Lung (tissue), 12 donors: ENCODE measurements around the gene RBM38. TPM values are rescaled to one million over a fixed set of nuclear protein-coding genes. Genes with fewer than 3 reads are reported as not detected.

Source experiments
- ATAC-seq: fragments of 200-7000 bp; cut with Tn5 transposase; one replicate; pipeline ENCODE4 v1.9.1; 2020; ENCODE audit warnings: moderate number of reproducible peaks; ENCODE audit not compliant: insufficient read depth, low FRiP score
- DNase-seq, 3 donors: peaks; one replicate each; pipeline ENCODE4 v3.0.0-alpha.2; 2013 to 2017
- H3K27ac ChIP-seq, 2 donors: one replicate each; pipeline ENCODE4 v1.5.1; 2013; ENCODE audit warnings: mild to moderate bottlenecking in 2 of 2, moderate library complexity in 2 of 2, control low read depth in 1 of 2, inconsistent platforms in 1 of 2, low read depth in 1 of 2, low read length in 1 of 2
- H3K27me3 ChIP-seq, 3 donors: one replicate each; pipeline ENCODE4 v1.5.1; 2013; ENCODE audit warnings: low read length in 2 of 3; ENCODE audit not compliant: control insufficient read depth in 3 of 3, insufficient read depth in 3 of 3
- H3K36me3 ChIP-seq, 4 donors: one replicate each; pipeline ENCODE4 v1.5.1; 2013; ENCODE audit warnings: low read length in 4 of 4, mild to moderate bottlenecking in 1 of 4, moderate library complexity in 1 of 4; ENCODE audit not compliant: control insufficient read depth in 4 of 4, insufficient read depth in 4 of 4
- H3K4me1 ChIP-seq, 5 donors: one replicate each; pipeline ENCODE4 v1.5.1; 2013; ENCODE audit warnings: low read length in 5 of 5, mild to moderate bottlenecking in 2 of 5, moderate library complexity in 1 of 5; ENCODE audit not compliant: control insufficient read depth in 5 of 5, insufficient read depth in 5 of 5
- H3K4me3 ChIP-seq: one replicate; pipeline ENCODE4 v1.5.1; 2013; ENCODE audit warnings: mild to moderate bottlenecking, control low read depth, moderate library complexity
- H3K9ac ChIP-seq, 2 donors: one replicate each; pipeline ENCODE4 v1.5.1; 2013; ENCODE audit warnings: low read length in 2 of 2, control low read depth in 1 of 2; ENCODE audit not compliant: insufficient read depth in 1 of 2
- H3K9me3 ChIP-seq, 4 donors: one replicate each; pipeline ENCODE4 v1.5.1; 2013; ENCODE audit warnings: low read length in 3 of 4, mild to moderate bottlenecking in 1 of 4, moderate library complexity in 1 of 4; ENCODE audit not compliant: control insufficient read depth in 4 of 4, insufficient read depth in 3 of 4
- CTCF ChIP-seq: IDR thresholded peaks from 2 replicates; pipeline ENCODE4 v1.5.1; 2012; ENCODE audit warnings: mild to moderate bottlenecking; ENCODE audit errors: control extremely low read depth, extremely low read depth
- WGBS, 2 donors: extraction: QIAGEN DNeasy Blood & Tissue Kit; methylation state at CpG; one replicate each; pipeline ENCODE4 v1.1.7; 2013; 5-methylcytosine and 5-hydroxymethylcytosine counted together
- polyA plus RNA-seq, 2 donors: library from polyadenylated mRNA; stranded (reverse); fragments of 200-250 nt; gene quantifications; one replicate each; pipeline ENCODE4 v1.2.1, GENCODE V29; 2013
- total RNA-seq, 2 donors: library from RNA; depleted of rRNA in 1 of 2; stranded (reverse); fragments of >200 nt in 1 of 2; gene quantifications; one replicate each; pipeline ENCODE4 v1.2.1, GENCODE V29; 2014 to 2021
- donor health status: control.
- donor health status: control.
- donor health status: Bipolar disorder and iron deficiency.
- donor health status: healthy.
- donor health status: DM: yes; HTN: yes; CAD: no.

Gene RBM38
- total and polyA plus RNA-seq, 4 donors: 23.1 to 38.6 (median 30.9) TPM

DNA sequence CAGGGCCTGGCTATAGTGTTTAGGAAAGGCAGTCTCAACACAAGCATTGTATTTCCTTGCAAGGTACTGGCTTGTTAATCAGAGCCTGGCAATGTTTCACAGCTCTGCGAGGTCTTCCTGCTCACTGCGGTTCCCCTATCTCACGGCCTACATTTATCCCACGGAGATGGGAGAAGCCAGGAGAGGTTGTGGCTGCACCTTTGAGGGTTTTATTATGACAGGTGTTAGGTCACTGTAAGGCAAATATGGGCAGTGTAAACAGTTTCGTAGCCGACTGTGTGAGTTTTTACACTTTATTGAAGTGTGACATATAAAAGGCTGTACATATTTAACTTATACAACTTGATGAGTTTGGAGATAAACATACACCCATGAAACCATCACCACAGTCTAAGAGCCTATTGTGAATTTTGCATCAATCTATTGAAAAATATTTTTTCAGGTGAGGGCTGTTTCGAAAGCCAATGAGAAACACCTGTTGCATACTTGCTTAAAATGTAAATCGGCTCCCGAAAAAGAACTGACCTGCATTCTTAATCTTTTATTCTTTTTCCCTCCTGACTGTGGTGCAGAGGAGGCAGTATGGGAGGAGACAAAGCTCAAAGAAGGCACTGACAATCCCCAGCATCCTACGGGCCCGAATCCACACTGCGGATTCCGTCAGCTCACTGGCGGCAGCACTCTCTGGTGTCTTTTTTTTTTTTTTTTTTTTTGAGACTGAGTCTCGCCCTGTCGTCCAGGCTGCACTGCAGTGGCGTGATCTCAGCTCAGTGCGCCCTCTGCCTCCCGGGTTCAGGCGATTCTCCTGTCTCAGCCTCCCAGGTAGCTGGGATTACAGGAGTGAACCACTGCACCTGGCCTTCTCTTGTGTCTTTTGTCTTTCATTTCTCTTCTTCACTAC is 7.5 kb upstream of the RBM38 start:
- no peak overlapping the region for H3K9ac ChIP-seq
- H3K27ac ChIP-seq: peak overlapping the region in 1 of 2 donors; percentile 50
- peaks cover under 1 to 7% (median 4%) of the 10 kb centered on the region in 4 donors for H3K36me3 ChIP-seq
- no peak for ATAC-seq
- WGBS, 2 donors: 87 to 89% methylated on average over 20 of the region's 20 CpGs
- DNase-seq: no peak
- peaks cover 0 to 4% (median 0%) of the 10 kb centered on the region in 4 donors for H3K9me3 ChIP-seq
- peaks cover 0 to 12% (median 0%) of the 10 kb centered on the region in 5 donors for H3K4me1 ChIP-seq
- TF ChIP-seq CTCF: no peak
- no peak overlapping the region for H3K4me3 ChIP-seq
- no peaks in the 10 kb centered on the region for H3K27me3 ChIP-seq

DNA sequence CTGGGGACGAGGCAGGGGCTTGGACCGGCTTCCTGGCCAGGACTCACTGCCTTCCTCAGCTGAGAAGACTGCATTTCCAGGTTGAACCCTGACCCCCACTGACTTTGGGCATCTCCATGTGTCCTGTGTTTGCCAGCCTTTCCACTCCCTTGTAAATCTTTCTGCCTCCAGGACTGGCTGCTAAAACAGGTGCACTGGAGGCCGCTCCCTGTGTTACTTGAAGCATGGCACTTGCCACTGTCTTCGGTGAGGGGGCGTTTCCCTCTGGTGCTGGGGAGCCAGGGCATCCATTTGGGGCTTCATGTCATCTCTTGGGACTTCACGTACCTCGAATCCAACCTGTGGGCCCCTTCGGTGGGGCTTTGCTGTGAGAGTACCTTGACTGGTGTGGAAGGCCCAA is 6.7 kb upstream of the RBM38 start:
- peak overlapping the region in 1 of 2 donors; percentile 50 for H3K27ac ChIP-seq
- H3K4me1 ChIP-seq: peaks cover 0 to 12% (median under 1%) of the 10 kb centered on the region in 5 donors
- no peak for TF ChIP-seq CTCF
- H3K9ac ChIP-seq: no peak overlapping the region
- no peaks in the 10 kb centered on the region for H3K27me3 ChIP-seq
- 93 to 95% methylated on average over 8 of the region's 8 CpGs for WGBS, 2 donors
- peaks cover 0 to 7% (median 4%) of the 10 kb centered on the region in 4 donors for H3K36me3 ChIP-seq
- peaks cover 0 to 4% (median 0%) of the 10 kb centered on the region in 4 donors for H3K9me3 ChIP-seq
- ATAC-seq (no peak), DNase-seq (no peak)
- H3K4me3 ChIP-seq: no peak overlapping the region

DNA sequence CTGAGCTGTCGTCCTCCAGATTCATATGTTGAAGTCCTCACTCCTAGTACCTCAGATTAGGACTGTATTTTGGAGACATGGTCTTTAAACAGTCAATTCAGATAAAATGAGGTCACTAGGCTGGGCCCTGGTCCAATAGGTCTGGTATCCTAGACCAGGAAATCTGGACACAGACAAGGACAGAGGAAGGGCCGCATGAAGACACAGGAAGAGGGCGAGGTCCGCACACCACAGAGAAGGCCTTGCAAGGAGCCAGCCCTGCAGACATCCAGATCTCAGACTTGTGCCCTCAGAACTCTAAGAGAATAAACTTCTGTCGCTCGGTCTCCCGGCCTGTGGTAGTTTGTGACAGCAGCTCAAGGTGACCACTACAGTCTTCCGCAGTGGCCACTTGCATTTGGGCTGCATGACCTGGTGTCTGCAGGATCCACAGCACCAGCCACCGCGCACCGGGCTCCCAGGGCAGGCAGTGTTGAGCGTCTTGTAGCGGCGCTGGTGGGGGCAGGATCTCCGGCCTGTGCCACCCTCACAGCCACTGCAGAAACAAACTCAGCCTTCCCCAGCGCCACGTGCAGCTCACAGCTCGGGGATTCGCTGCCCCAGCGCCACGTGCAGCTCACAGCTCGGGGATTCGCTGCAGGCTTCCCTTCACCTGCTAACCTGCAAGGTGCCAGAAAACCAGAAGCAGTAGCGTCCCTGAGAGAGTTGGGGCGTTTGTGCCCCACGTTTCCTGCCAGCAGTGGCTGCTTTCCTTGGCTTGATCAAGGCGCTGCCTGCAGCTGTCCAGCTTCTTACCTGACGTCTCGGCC is 6.0 kb upstream of the RBM38 start:
- Histone ChIP-seq H3K27ac (peak overlapping the region in 1 of 2 donors; percentile 68), H3K27me3 (no peaks in the 10 kb centered on the region), H3K9me3 (peaks cover 0 to 4% (median 0%) of the 10 kb centered on the region in 4 donors), H3K4me1 (peaks cover 0 to 18% (median 7%) of the 10 kb centered on the region in 5 donors), H3K9ac (no peak overlapping the region), H3K4me3 (no peak overlapping the region), H3K36me3 (peaks cover 0 to 6% (median 3%) of the 10 kb centered on the region in 4 donors)
- 74 to 83% methylated on average over 29 of the region's 29 CpGs for WGBS, 2 donors
- ATAC-seq: no peak
- no peak for TF ChIP-seq CTCF
- no peak for DNase-seq
